IMR-90 (cell line): ENCODE measurements around the gene ETV6.

Experiments
- CTCF ChIP-seq: conservative IDR thresholded peaks from 2 replicates; pipeline ENCODE4 v1.5.1; 2012; ENCODE audit warnings: mild to moderate bottlenecking, low read depth, low read length, improper control_type of control experiment
- MAZ ChIP-seq: IDR thresholded peaks from 2 replicates; pipeline ENCODE4 v1.6.1; 2012; ENCODE audit warnings: low read depth, mild to moderate bottlenecking, low read length, improper control_type of control experiment, moderate library complexity, borderline replicate concordance
- MXI1 ChIP-seq: IDR thresholded peaks from 2 replicates; pipeline ENCODE4 v1.6.1; 2012; ENCODE audit warnings: low read depth, mild to moderate bottlenecking, low read length, moderate library complexity, borderline replicate concordance
- POLR2A ChIP-seq: IDR thresholded peaks from 2 replicates; pipeline ENCODE4 v1.6.1; 2012; ENCODE audit warnings: mild to moderate bottlenecking, low read depth, low read length
- RFX5 ChIP-seq: IDR thresholded peaks from 2 replicates; pipeline ENCODE4 v1.8.0; 2012; ENCODE audit warnings: low read depth, mild to moderate bottlenecking, low read length, moderate library complexity

- no peak for TF ChIP-seq MXI1
- TF ChIP-seq POLR2A, result no peak
- no peak for TF ChIP-seq CTCF
- TF ChIP-seq MAZ, result no peak
- no peak for TF ChIP-seq RFX5
Measured at GRCh38 chr12:11847539-11847938, 198.1 kb downstream of the ETV6 start.
